Ovary (tissue), 3 donors: Measurements from ENCODE around the gene EFNA5.

ENCODE experiments used
- EP300 ChIP-seq: sonication (generic); formaldehyde crosslinking; IDR thresholded peaks from one replicate; pipeline ENCODE4 v1.6.1; 2017; ENCODE audit warnings: antibody characterized with exemption
- TF ChIP-seq, protein P1 (sequence below), 3 donors: fragments of 450-650 bp in 2 of 3; fragments of 200-600 bp in 1 of 3; IDR thresholded peaks; one replicate each; pipeline versions ENCODE4 v1.5.1 to v1.8.0; 2016 to 2022; ENCODE audit warnings: antibody characterized with exemption in 3 of 3, mild to moderate bottlenecking in 1 of 3
- donor health status: DM: no; HTN: no; CAD: no.

DNA sequence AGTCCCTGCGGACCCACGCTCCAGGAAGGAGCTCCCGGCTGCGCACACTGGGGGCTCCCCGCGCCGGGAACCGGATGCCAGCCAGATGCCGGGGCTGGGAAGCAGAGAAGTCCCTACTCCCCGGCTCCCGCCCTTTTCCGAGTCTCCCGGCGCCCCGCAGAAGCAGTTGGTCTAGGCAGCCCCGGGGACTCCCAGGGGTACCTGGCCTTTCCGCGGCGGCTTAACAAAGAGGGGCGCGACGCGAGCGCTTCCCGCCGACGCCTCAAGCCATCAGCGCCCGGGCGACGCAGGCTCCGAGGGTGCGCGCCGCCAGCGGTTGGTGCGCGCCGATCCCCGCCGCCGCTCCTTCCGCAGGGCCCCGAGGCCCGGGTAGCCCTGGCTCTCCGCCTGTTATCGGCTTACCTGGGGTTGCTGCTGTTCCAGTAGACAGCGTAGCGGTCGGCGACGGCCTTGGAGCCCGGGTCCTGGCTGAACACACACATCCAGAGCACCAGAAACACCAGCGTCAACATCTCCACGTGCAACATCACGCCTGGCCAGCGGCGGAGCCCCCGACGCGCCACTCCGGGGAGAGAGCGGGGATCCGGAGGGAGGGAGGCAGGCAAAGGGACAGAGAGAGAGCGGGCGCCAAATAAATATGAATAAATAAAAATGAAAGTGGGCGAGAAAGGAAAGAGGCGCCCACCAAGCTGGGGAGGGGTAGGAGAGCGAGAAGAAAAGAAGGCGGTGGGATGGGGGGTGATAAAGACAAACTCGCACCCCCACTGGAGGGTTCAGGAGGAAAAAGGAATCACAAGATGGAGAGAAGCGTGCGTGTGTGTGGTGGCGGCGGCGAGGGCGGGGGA, 428 bp downstream of the EFNA5 start:
- TF ChIP-seq, protein P1, sequence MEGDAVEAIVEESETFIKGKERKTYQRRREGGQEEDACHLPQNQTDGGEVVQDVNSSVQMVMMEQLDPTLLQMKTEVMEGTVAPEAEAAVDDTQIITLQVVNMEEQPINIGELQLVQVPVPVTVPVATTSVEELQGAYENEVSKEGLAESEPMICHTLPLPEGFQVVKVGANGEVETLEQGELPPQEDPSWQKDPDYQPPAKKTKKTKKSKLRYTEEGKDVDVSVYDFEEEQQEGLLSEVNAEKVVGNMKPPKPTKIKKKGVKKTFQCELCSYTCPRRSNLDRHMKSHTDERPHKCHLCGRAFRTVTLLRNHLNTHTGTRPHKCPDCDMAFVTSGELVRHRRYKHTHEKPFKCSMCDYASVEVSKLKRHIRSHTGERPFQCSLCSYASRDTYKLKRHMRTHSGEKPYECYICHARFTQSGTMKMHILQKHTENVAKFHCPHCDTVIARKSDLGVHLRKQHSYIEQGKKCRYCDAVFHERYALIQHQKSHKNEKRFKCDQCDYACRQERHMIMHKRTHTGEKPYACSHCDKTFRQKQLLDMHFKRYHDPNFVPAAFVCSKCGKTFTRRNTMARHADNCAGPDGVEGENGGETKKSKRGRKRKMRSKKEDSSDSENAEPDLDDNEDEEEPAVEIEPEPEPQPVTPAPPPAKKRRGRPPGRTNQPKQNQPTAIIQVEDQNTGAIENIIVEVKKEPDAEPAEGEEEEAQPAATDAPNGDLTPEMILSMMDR (IDR thresholded peaks at IDR 0.05) = no peak
- TF ChIP-seq EP300 = no peak
